Smooth muscle cell of the umbilical artery (primary cell): ENCODE results near the gene ADAD1. TPM values are rescaled to one million over a fixed set of nuclear protein-coding genes. Genes with fewer than 3 reads are reported as not detected.

Experiments used
- total RNA-seq: library from RNA; depleted of rRNA; stranded (reverse); fragments of >200 nt; gene quantifications from 2 replicates; pipeline ENCODE4 v1.2.3, GENCODE V29; 2014

Gene ADAD1
- total RNA-seq, result not detected in 2 replicates

DNA sequence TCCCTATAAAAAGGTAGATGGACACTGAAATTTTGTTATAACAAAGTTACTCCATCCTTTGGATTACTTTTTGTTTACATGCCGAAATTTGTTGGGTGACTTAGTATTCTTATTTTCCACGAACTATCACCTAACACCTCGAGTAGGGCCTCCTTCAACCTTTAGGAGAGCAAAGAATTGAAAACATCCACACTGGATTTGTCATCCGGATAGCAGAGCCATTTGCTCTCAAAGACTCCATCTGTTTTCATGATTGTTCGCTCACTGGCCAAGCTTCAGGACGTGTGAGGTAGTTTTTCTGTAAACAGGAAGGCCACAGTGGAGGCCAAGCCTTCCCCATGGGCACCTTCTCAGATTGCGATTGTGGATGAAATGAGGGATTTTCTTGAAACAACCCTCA lies at the start of gene ADAD1:
Gene ADAD1, plus strand, starts transcription at position 301 of the 400 bp plus-strand sequence. CDS start 1,059 bp downstream, outside the sequence.

DNA sequence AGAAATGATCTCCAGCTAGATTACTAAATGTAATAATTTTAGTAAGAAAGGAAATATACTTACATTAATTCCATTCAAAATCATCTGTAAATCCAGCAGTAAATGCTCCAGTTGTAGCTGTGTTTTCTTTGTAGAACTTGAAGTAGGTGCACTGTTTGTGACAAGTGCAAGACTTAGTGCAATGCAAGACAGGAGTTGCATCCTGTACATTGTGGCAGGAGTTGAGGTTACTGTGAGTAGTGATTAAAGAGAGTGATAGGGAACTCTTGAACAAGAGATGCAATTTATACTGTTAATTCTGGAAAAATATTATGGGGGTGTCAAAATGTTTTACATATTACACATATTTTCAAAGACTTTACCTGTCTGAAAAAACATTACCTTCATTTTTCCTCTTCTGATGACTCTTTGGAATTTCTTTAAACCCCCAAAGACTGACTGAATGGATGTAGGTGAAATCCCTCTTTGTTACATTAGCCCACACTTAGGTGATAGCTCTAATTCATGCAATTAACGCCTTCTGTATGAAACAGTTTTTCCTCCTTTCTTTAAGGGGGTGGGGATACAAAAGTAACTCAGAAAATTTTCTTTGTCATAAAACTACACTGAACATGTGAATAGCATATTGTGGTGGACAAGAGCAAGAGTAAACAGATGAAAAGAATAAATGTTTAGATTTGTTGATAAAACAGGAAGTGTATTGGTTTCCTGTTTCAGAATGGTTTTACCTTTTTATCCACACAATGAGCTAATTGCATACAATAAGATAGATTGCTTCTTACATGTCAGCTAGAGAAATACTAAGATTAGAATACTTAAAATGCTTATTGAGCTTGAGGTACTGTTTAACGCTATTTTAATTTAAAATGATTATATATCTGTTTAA lies 77.7 kb downstream of the ADAD1 start, which contains the start of gene IL2:
Gene IL2, minus strand, starts transcription at position 495 of the 886 bp plus-strand sequence. Its CDS starts 285 bp downstream, at position 210.

Other genes starting within 250 kb of the ADAD1 start
- gene BLTP1, start 226.7 kb upstream of the ADAD1 start, total RNA-seq, result 92.9 and 105 TPM in 2 replicates
- gene IL2, start 77.7 kb downstream of the ADAD1 start, total RNA-seq, result not detected in 2 replicates
- gene IL21, start 242.1 kb downstream of the ADAD1 start, total RNA-seq, result not detected in 2 replicates